Astrocyte (in vitro differentiated cells and primary cell): ENCODE data around the gene ANKRD9. TPM values are rescaled to one million over a fixed set of nuclear protein-coding genes. Genes with fewer than 3 reads are reported as not detected.

Experiments
- DNase-seq: peaks from one replicate; pipeline ENCODE4 v3.0.0-alpha.2; 2010; ENCODE audit warnings: low read depth
- FAIRE-seq: peaks from 2 replicates; lab custom pipeline; 2011; peaks lifted over from hg19 to GRCh38; lab: Jason Lieb, UNC
- H2AFZ ChIP-seq: 2 replicates; pipeline ENCODE4 v1.6.0; 2012; ENCODE audit warnings: low read depth, low read length, inconsistent platforms
- H3K27ac ChIP-seq: 2 replicates; pipeline ENCODE4 v1.5.1; 2011; ENCODE audit warnings: low read depth, low read length, inconsistent platforms
- H3K27me3 ChIP-seq: 2 replicates; pipeline ENCODE4 v1.6.0; 2011; ENCODE audit warnings: low read length, inconsistent platforms; ENCODE audit not compliant: insufficient read depth
- H3K36me3 ChIP-seq: 2 replicates; pipeline ENCODE4 v1.5.1; 2011; ENCODE audit warnings: low read length, inconsistent platforms; ENCODE audit not compliant: insufficient read depth
- H3K4me1 ChIP-seq: 2 replicates; pipeline ENCODE4 v1.5.1; 2011; ENCODE audit warnings: low read length, inconsistent platforms; ENCODE audit not compliant: insufficient read depth
- H3K4me2 ChIP-seq: 2 replicates; pipeline ENCODE4 v1.6.0; 2012; ENCODE audit warnings: low read length, inconsistent platforms
- H3K4me3 ChIP-seq: 2 replicates; pipeline ENCODE4 v1.5.1; 2011; ENCODE audit warnings: low read depth, mild to moderate bottlenecking, low read length, inconsistent platforms; ENCODE audit not compliant: insufficient read depth
- H3K79me2 ChIP-seq: 2 replicates; pipeline ENCODE4 v1.6.0; 2012; ENCODE audit warnings: mild to moderate bottlenecking, low read length, inconsistent platforms; ENCODE audit not compliant: insufficient read depth
- H3K9ac ChIP-seq: 2 replicates; pipeline ENCODE4 v1.6.0; 2012; ENCODE audit warnings: mild to moderate bottlenecking, low read length, inconsistent platforms
- H3K9me3 ChIP-seq: 2 replicates; pipeline ENCODE4 v1.5.1; 2012; ENCODE audit warnings: low read depth, mild to moderate bottlenecking, low read length, inconsistent platforms; ENCODE audit not compliant: insufficient read depth
- H4K20me1 ChIP-seq: 2 replicates; pipeline ENCODE4 v1.6.0; 2012; ENCODE audit warnings: low read length, inconsistent platforms; ENCODE audit not compliant: insufficient read depth
- H3K27ac Mint-ChIP-seq: one replicate; pipeline ENCODE4 v1.8.0; 2021; ENCODE audit warnings: mild to moderate bottlenecking, mixed read lengths; ENCODE audit not compliant: unreplicated experiment
- H3K27me3 Mint-ChIP-seq: one replicate; pipeline ENCODE4 v1.8.0; 2021; ENCODE audit warnings: low read depth, mixed read lengths; ENCODE audit not compliant: unreplicated experiment
- H3K36me3 Mint-ChIP-seq: one replicate; pipeline ENCODE4 v1.8.0; 2021; ENCODE audit warnings: low read depth, mixed read lengths; ENCODE audit not compliant: unreplicated experiment
- H3K4me1 Mint-ChIP-seq: one replicate; pipeline ENCODE4 v1.8.0; 2021; ENCODE audit warnings: low read depth, mixed read lengths; ENCODE audit not compliant: unreplicated experiment
- H3K4me3 Mint-ChIP-seq: one replicate; pipeline ENCODE4 v1.8.0; 2021; ENCODE audit warnings: mild to moderate bottlenecking, moderate library complexity, mixed read lengths; ENCODE audit not compliant: unreplicated experiment
- H3K9me3 Mint-ChIP-seq: one replicate; pipeline ENCODE4 v1.8.0; 2021; ENCODE audit warnings: mild to moderate bottlenecking, mixed read lengths; ENCODE audit not compliant: unreplicated experiment
- CTCF ChIP-seq: IDR thresholded peaks from 2 replicates; pipeline ENCODE4 v1.5.1; 2011; ENCODE audit warnings: low read depth, mild to moderate bottlenecking, inconsistent platforms, low read length, moderate library complexity; ENCODE audit not compliant: insufficient read depth
- EZH2 ChIP-seq: IDR thresholded peaks from 2 replicates; pipeline ENCODE4 v1.6.1; 2012; ENCODE audit warnings: mild to moderate bottlenecking, low read length, inconsistent platforms; ENCODE audit not compliant: insufficient read depth
- total RNA-seq: library from RNA; stranded (reverse); gene quantifications from 2 replicates; pipeline ENCODE4 v1.2.1, GENCODE V29; 2021

ANKRD9 gene
- total RNA-seq, 1 donor from 2014 or later, result 9.4 TPM

- H3K9ac ChIP-seq, result no peak overlapping the region
- no peak overlapping the region for H3K27ac ChIP-seq
- no peaks in the 10 kb centered on the region for H3K9me3 ChIP-seq
- Mint-ChIP-seq H3K4me3 (no peak overlapping the region), H3K9me3 (no peaks in the 10 kb centered on the region), H3K4me1 (no peaks in the 10 kb centered on the region), H3K27me3 (no peaks in the 10 kb centered on the region), H3K36me3 (peaks cover 10% of the 10 kb centered on the region), H3K27ac (no peak overlapping the region)
- peaks cover 7% of the 10 kb centered on the region for H4K20me1 ChIP-seq
- no peaks in the 10 kb centered on the region for H3K4me1 ChIP-seq
- DNase-seq (no peak), FAIRE-seq (no peak)
- H3K4me3 ChIP-seq, result no peak overlapping the region
- no peaks in the 10 kb centered on the region for H3K36me3 ChIP-seq
- H3K79me2 ChIP-seq, result no peaks in the 10 kb centered on the region
- no peak overlapping the region for H3K4me2 ChIP-seq
- TF ChIP-seq CTCF, result no peak
- TF ChIP-seq EZH2, result no peak
- no peak overlapping the region for H2AFZ ChIP-seq
- no peaks in the 10 kb centered on the region for H3K27me3 ChIP-seq
These were observed 19.1 kb downstream of the ANKRD9 start for GRCh38 chr14:102490456-102490855.

DNA sequence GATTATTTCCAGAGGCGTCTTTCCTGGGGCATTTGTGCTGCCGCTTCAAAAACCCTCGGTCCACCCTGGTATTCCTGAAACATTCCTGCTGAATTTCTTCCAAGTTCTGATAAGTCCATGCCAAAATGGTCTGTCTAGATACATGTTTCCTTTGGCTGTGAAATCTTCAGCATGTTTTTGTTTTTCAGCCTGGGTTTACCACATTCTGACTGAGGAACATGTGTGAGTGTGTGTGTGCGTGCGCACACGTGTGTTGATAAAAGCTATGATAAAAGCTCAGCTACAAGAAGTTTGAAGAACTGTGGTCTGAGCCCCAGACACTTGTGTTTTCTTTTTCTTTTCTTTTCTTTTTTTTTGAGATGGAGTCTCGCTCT is 22.4 kb downstream of the ANKRD9 start:
- Histone ChIP-seq H2AFZ (no peak overlapping the region), H3K36me3 (no peaks in the 10 kb centered on the region), H3K4me1 (peaks cover 3% of the 10 kb centered on the region), H3K4me3 (no peak overlapping the region), H3K4me2 (no peak overlapping the region), H3K27ac (no peak overlapping the region), H3K9me3 (no peaks in the 10 kb centered on the region), H3K9ac (no peak overlapping the region), H3K27me3 (no peaks in the 10 kb centered on the region), H3K79me2 (no peaks in the 10 kb centered on the region), H4K20me1 (peaks cover 11% of the 10 kb centered on the region)
- Mint-ChIP-seq H3K27me3 (no peaks in the 10 kb centered on the region), H3K9me3 (peaks cover 7% of the 10 kb centered on the region), H3K4me1 (peaks cover 3% of the 10 kb centered on the region), H3K4me3 (no peak overlapping the region), H3K27ac (no peak overlapping the region), H3K36me3 (peaks cover 20% of the 10 kb centered on the region)
- TF ChIP-seq CTCF (no peak), EZH2 (no peak)
- FAIRE-seq, result no peak
- DNase-seq, result peak; percentile 45

DNA sequence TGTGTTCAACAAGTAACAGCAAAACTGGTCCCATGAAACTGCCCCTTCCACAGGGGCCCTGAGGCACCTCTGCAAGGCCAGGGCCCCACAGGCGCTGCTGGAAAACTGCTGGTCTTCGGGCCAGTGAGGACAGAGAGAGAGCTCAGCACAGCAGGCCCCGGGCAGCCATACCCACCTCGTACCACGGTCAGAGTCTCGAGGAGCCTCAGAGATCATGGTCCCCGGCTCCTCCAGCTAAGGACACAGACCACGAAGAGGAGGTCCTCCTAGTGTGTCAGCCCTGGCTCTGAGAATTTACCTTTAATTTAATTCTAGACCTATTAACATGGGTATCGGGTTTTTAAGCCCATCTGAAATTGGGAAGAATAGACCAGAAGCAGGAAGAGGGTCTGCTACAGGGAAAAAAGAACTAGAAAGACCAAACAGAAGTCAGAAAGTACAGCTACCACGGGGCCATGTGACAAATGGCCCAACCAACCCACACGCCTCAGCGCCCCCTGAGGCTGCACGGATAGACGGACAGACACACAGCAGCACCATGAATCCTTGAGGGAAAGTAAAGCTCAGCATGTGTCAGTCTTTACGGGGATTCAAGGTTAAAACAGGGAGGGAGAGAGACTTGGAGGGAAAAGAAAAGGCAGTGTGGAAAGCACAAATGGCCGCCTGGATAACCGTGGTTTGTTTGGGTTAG is 22.9 kb downstream of the ANKRD9 start:
- Mint-ChIP-seq H3K36me3 (peaks cover 20% of the 10 kb centered on the region), H3K27me3 (no peaks in the 10 kb centered on the region), H3K9me3 (peaks cover 7% of the 10 kb centered on the region), H3K4me3 (no peak overlapping the region), H3K27ac (no peak overlapping the region), H3K4me1 (peaks cover 7% of the 10 kb centered on the region)
- no peak overlapping the region for H3K4me2 ChIP-seq
- no peaks in the 10 kb centered on the region for H3K36me3 ChIP-seq
- peaks cover 3% of the 10 kb centered on the region for H3K4me1 ChIP-seq
- H4K20me1 ChIP-seq, result peaks cover 16% of the 10 kb centered on the region
- no peaks in the 10 kb centered on the region for H3K9me3 ChIP-seq
- H3K9ac ChIP-seq, result no peak overlapping the region
- FAIRE-seq (no peak), DNase-seq (no peak)
- no peak overlapping the region for H2AFZ ChIP-seq
- no peak overlapping the region for H3K27ac ChIP-seq
- no peaks in the 10 kb centered on the region for H3K79me2 ChIP-seq
- no peaks in the 10 kb centered on the region for H3K27me3 ChIP-seq
- TF ChIP-seq EZH2 (no peak), CTCF (no peak)
- H3K4me3 ChIP-seq, result no peak overlapping the region
